Measurements from ENCODE around the gene ANKRD13B.

DNA sequence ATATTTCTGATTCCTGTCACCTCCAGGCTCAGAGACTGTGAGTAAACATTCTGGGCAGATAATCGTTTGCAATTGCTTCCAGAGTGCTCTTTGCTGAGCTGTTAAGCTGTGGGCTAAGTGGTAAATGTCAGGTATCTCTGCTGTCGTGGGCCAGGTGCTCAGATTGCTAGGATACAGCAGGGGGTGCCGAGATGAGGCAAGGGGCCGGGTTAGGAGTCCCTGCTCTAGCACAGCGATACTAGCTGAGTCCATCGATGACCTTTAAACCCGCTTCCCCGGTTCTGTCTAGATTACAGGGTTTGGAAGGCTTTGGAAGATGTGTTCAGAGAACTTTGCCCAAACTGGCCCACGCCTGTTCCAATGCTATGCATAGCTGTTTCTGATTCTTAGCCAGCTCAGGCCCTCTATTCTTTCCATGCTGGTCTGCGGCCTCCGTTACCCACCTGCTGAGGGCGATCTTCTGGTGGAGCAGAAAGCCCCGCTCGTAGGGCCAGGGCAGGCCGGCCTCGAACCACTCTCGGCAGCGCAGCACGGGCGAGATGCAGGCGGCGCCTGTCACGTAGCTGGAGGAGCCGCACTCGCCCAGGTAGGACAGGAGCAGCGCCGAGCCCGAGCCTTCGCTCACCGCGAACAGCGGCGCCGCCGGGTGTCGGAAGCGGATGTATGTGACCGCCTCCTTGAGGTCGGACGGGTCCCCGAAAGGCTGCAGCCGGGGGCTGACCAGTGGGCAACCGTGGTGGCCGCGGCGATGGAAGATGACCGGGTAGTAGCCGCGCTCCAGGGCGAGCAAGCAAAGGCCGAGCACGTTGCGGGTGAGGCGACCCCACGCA, 27.1 kb upstream of the ANKRD13B start:
- TF ChIP-seq, protein P1, sequence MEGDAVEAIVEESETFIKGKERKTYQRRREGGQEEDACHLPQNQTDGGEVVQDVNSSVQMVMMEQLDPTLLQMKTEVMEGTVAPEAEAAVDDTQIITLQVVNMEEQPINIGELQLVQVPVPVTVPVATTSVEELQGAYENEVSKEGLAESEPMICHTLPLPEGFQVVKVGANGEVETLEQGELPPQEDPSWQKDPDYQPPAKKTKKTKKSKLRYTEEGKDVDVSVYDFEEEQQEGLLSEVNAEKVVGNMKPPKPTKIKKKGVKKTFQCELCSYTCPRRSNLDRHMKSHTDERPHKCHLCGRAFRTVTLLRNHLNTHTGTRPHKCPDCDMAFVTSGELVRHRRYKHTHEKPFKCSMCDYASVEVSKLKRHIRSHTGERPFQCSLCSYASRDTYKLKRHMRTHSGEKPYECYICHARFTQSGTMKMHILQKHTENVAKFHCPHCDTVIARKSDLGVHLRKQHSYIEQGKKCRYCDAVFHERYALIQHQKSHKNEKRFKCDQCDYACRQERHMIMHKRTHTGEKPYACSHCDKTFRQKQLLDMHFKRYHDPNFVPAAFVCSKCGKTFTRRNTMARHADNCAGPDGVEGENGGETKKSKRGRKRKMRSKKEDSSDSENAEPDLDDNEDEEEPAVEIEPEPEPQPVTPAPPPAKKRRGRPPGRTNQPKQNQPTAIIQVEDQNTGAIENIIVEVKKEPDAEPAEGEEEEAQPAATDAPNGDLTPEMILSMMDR (IDR thresholded peaks at IDR 0.05): no peak
- no peak for TF ChIP-seq POLR2A (IDR thresholded peaks at IDR 0.05)
- TF ChIP-seq EP300 (IDR thresholded peaks at IDR 0.05): no peak
